HEK293T (cell line): Measurements from ENCODE around the gene DSTYK.

Source experiments
- CTCF ChIA-PET: fragments of 350-600 bp; formaldehyde crosslinking; extraction: SDS; loops from one replicate; lab custom pipeline; 2021; ENCODE audit warnings: antibody characterized with exemption, inconsistent platforms; lab: Yijun Ruan, JAX
- POLR2A ChIA-PET: fragments of 350-600 bp; formaldehyde crosslinking; extraction: SDS; loops from one replicate; lab custom pipeline; 2020; ENCODE audit warnings: antibody characterized with exemption, inconsistent platforms; lab: Yijun Ruan, JAX
- DNase-seq: peaks from one replicate; pipeline ENCODE4 v3.0.0; 2012; ENCODE audit warnings: mixed read lengths; ENCODE audit errors: extremely low spot score
- ARNT ChIP-seq: fragments of 450-650 bp; IDR thresholded peaks from 2 replicates; pipeline ENCODE4 v1.6.1; 2017; ENCODE audit warnings: mild to moderate bottlenecking
- BHLHE40 ChIP-seq: fragments of 450-650 bp; IDR thresholded peaks from 2 replicates; pipeline ENCODE4 v1.6.1; 2016; ENCODE audit warnings: mild to moderate bottlenecking, moderate library complexity, borderline replicate concordance
- CTBP1 ChIP-seq: fragments of 450-650 bp; IDR thresholded peaks from 2 replicates; pipeline ENCODE4 v1.6.1; 2016; ENCODE audit warnings: borderline replicate concordance
- ELF4 ChIP-seq: fragments of 450-650 bp; IDR thresholded peaks from 2 replicates; pipeline ENCODE4 v1.6.1; 2017; ENCODE audit warnings: antibody characterized with exemption
- FOXA1 ChIP-seq: fragments of 450-650 bp; IDR thresholded peaks from 2 replicates; pipeline ENCODE4 v1.6.1; 2016; ENCODE audit warnings: mild to moderate bottlenecking
- FOXK2 ChIP-seq: fragments of 450-650 bp; IDR thresholded peaks from 2 replicates; pipeline ENCODE4 v1.6.1; 2016; ENCODE audit warnings: mild to moderate bottlenecking
- FOXM1 ChIP-seq: fragments of 450-650 bp; IDR thresholded peaks from 2 replicates; pipeline ENCODE4 v1.6.1; 2017; ENCODE audit warnings: mild to moderate bottlenecking, borderline replicate concordance
- HDGF ChIP-seq: fragments of 450-650 bp; IDR thresholded peaks from 2 replicates; pipeline ENCODE4 v1.6.1; 2017; ENCODE audit warnings: antibody characterized with exemption, borderline replicate concordance
- L3MBTL2 ChIP-seq: fragments of 450-650 bp; conservative IDR thresholded peaks from 2 replicates; pipeline ENCODE4 v1.6.1; 2016; ENCODE audit warnings: mild to moderate bottlenecking
- LEF1 ChIP-seq: fragments of 450-650 bp; IDR thresholded peaks from 2 replicates; pipeline ENCODE4 v1.6.1; 2017; ENCODE audit warnings: mild to moderate bottlenecking, borderline replicate concordance
- NFRKB ChIP-seq: fragments of 450-650 bp; IDR thresholded peaks from 2 replicates; pipeline ENCODE4 v1.6.1; 2016; ENCODE audit warnings: mild to moderate bottlenecking, moderate library complexity
- PKNOX1 ChIP-seq: fragments of 450-650 bp; IDR thresholded peaks from 2 replicates; pipeline ENCODE4 v1.6.1; 2016
- SP1 ChIP-seq: fragments of 450-650 bp; IDR thresholded peaks from 2 replicates; pipeline ENCODE4 v1.6.1; 2017
- SUZ12 ChIP-seq: fragments of 450-650 bp; IDR thresholded peaks from 2 replicates; pipeline ENCODE4 v1.6.1; 2016; ENCODE audit warnings: mild to moderate bottlenecking
- TARDBP ChIP-seq: fragments of 450-650 bp; IDR thresholded peaks from 2 replicates; pipeline ENCODE4 v1.6.1; 2016
- ZNF384 ChIP-seq: fragments of 450-650 bp; IDR thresholded peaks from 2 replicates; pipeline ENCODE4 v1.6.1; 2016

Gene DSTYK

GRCh38 chr1:205137901-205138300 is 73.6 kb downstream of the DSTYK start:
- TF ChIP-seq FOXM1 = no peak
- TF ChIP-seq ZNF384 = no peak
- TF ChIP-seq LEF1 = no peak
- no peak for TF ChIP-seq FOXK2
- POLR2A ChIA-PET = no interaction called here
- CTCF ChIA-PET = no interaction called here
- no peak for DNase-seq

- no peak for DNase-seq
- ChIA-PET POLR2A (interaction anchor here (1.1 kb wide), 1 partner anchor 11 kb away, joined by 5 read pairs; the partner anchor contains the start of gene RBBP5), CTCF (no interaction called here)
- TF ChIP-seq ARNT (no peak), SUZ12 (no peak), ZNF384 (no peak), ELF4 (no peak), CTBP1 (no peak), FOXM1 (no peak), BHLHE40 (no peak), TARDBP (no peak), PKNOX1 (no peak), HDGF (no peak), SP1 (no peak), LEF1 (no peak), L3MBTL2 (no peak), FOXK2 (no peak), NFRKB (no peak), FOXA1 (no peak)
Observed at GRCh38 chr1:205133287-205133686, 78.2 kb downstream of the DSTYK start.

GRCh38 chr1:205129447-205130029 is 82.0 kb downstream of the DSTYK start:
- TF ChIP-seq FOXK2 = no peak
- no peak for TF ChIP-seq HDGF
- TF ChIP-seq ELF4 = no peak
- TF ChIP-seq CTBP1 = no peak
- no peak for TF ChIP-seq NFRKB
- TF ChIP-seq TARDBP = no peak
- no peak for TF ChIP-seq SUZ12
- no peak for TF ChIP-seq ARNT
- POLR2A ChIA-PET = no interaction called here
- CTCF ChIA-PET = interaction anchor here (0.6 kb wide), 1 partner anchor 12 kb away, joined by 3 read pairs; no protein-coding TSS in a partner anchor
- no peak for DNase-seq

GRCh38 chr1:205128050-205128449 is 83.5 kb downstream of the DSTYK start:
- ChIA-PET POLR2A (no interaction called here), CTCF (no interaction called here)
- no peak for DNase-seq
- TF ChIP-seq TARDBP = no peak
- TF ChIP-seq ARNT = no peak
- no peak for TF ChIP-seq PKNOX1
- no peak for TF ChIP-seq SP1
- no peak for TF ChIP-seq ZNF384
- TF ChIP-seq FOXK2 = no peak

- no peak for TF ChIP-seq FOXA1
- no peak for TF ChIP-seq NFRKB
- TF ChIP-seq ARNT = no peak
- TF ChIP-seq BHLHE40 = no peak
- no peak for TF ChIP-seq FOXK2
- no peak for TF ChIP-seq L3MBTL2
- TF ChIP-seq ZNF384 = no peak
- no peak for TF ChIP-seq CTBP1
- TF ChIP-seq HDGF = no peak
- TF ChIP-seq SUZ12 = no peak
- TF ChIP-seq SP1 = no peak
- TF ChIP-seq ELF4 = no peak
- no peak for TF ChIP-seq PKNOX1
- no peak for TF ChIP-seq LEF1
- TF ChIP-seq TARDBP = no peak
- TF ChIP-seq FOXM1 = no peak
- ChIA-PET POLR2A (no interaction called here), CTCF (interaction anchor here (0.6 kb wide), 1 partner anchor 1277 kb away, joined by 3 read pairs; no protein-coding TSS in a partner anchor)
- DNase-seq = no peak
Observed at GRCh38 chr1:205127646-205128045, 83.9 kb downstream of the DSTYK start.

GRCh38 chr1:205124726-205125125 is 86.8 kb downstream of the DSTYK start:
- DNase-seq = no peak
- CTCF ChIA-PET = interaction anchor here (0.6 to 0.9 kb wide), 2 partner anchors 34 to 667 kb away, joined by 4 to 6 read pairs; no protein-coding TSS in a partner anchor
- POLR2A ChIA-PET = no interaction called here
- no peak for TF ChIP-seq LEF1
- TF ChIP-seq FOXK2 = no peak
- TF ChIP-seq CTBP1 = no peak
- TF ChIP-seq SP1 = no peak
- TF ChIP-seq ZNF384 = no peak
- TF ChIP-seq BHLHE40 = no peak
- no peak for TF ChIP-seq FOXM1
- no peak for TF ChIP-seq ELF4
- TF ChIP-seq HDGF = no peak
- TF ChIP-seq L3MBTL2 = no peak
- no peak for TF ChIP-seq TARDBP
- no peak for TF ChIP-seq NFRKB
- TF ChIP-seq SUZ12 = no peak
- TF ChIP-seq PKNOX1 = no peak
- no peak for TF ChIP-seq FOXA1
- no peak for TF ChIP-seq ARNT
